ENCODE data around the gene NAALADL2.

Gene NAALADL2

DNA sequence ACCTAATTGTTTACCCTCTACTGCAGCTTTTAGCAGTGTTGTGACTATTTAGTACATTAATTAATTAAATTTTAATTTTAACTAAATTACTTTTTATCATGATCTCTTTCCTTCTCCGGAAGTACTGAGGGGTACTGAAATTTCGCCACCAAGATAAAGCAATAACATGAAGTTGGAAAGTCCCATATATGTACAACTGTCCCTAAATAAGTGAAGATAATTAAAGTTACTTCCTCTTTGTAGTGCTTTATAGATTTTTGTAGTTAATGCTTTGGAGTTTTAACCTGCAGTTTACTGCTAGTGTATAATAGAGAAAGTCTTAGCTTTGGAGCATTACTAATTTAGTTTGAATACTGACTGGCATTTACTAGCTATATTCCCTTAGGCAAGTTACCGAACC is 325.3 kb downstream of the NAALADL2 start:
- Histone ChIP-seq H3K36me3 (ENCODE audit: control insufficient read depth, insufficient read depth, low read length) (no peaks in the 10 kb centered on the region), H3K4me3 (ENCODE audit: insufficient read depth, low read depth, low read length) (no peak overlapping the region), H3K4me1 (ENCODE audit: control insufficient read depth, insufficient read depth, low read length) (no peaks in the 10 kb centered on the region), H3K27ac (ENCODE audit: insufficient read depth, low read depth, low read length, poor library complexity, severe bottlenecking) (no peak overlapping the region), H3K27me3 (ENCODE audit: control insufficient read depth, insufficient read depth, low read length, poor library complexity, severe bottlenecking) (no peaks in the 10 kb centered on the region), H3K9me3 (ENCODE audit: control insufficient read depth, low read length) (no peaks in the 10 kb centered on the region)
- WGBS, 2 experiments: 88 to 98% methylated on average over 1 to 2 of the region's 3 CpGs

- Histone ChIP-seq H3K27me3 (ENCODE audit: control insufficient read depth, insufficient read depth, low read length, poor library complexity, severe bottlenecking) (no peaks in the 10 kb centered on the region), H3K4me1 (ENCODE audit: control insufficient read depth, insufficient read depth, low read length) (no peaks in the 10 kb centered on the region), H3K4me3 (ENCODE audit: insufficient read depth, low read depth, low read length) (no peak overlapping the region), H3K27ac (ENCODE audit: insufficient read depth, low read depth, low read length, poor library complexity, severe bottlenecking) (no peak overlapping the region), H3K36me3 (ENCODE audit: control insufficient read depth, insufficient read depth, low read length) (no peaks in the 10 kb centered on the region), H3K9me3 (ENCODE audit: control insufficient read depth, low read length) (no peaks in the 10 kb centered on the region)
- WGBS, 2 experiments: 100% methylated on average over 1 of the region's 1 CpG
Measured at GRCh38 chr3:175185903-175186302, 326.8 kb downstream of the NAALADL2 start.

- WGBS, 2 experiments: 92 to 96% methylated on average over 1 to 2 of the region's 3 CpGs
Measured at GRCh38 chr3:175186511-175186910, 327.4 kb downstream of the NAALADL2 start.

DNA sequence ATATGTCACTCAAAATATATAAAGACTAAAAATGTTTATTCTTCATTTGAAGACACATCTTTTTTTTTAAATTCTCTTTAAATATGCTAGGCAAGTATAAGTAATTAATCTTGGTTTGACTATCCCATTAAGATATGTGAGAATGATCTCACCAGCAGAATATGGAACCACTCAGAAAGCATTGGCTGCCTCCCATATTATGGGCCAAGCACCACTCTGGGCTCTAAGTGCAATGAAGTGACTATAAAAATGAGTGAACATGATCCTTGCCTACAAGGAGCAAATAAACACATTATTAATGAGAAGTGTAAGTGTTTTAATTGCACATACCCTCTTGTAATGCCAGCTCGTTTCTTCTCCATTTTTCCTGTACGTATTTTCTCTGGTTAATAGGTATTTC is 328.5 kb downstream of the NAALADL2 start:
- Histone ChIP-seq H3K4me1 (ENCODE audit: control insufficient read depth, insufficient read depth, low read length) (no peaks in the 10 kb centered on the region), H3K27ac (ENCODE audit: insufficient read depth, low read depth, low read length, poor library complexity, severe bottlenecking) (no peak overlapping the region), H3K36me3 (ENCODE audit: control insufficient read depth, insufficient read depth, low read length) (no peaks in the 10 kb centered on the region), H3K9me3 (ENCODE audit: control insufficient read depth, low read length) (no peaks in the 10 kb centered on the region), H3K4me3 (ENCODE audit: insufficient read depth, low read depth, low read length) (no peak overlapping the region), H3K27me3 (ENCODE audit: control insufficient read depth, insufficient read depth, low read length, poor library complexity, severe bottlenecking) (no peaks in the 10 kb centered on the region)
- WGBS, 2 experiments: 95 to 96% methylated on average over 2 of the region's 2 CpGs

More at GRCh38 chr3:175186511-175186910, 327.4 kb downstream of the NAALADL2 start:
- H3K9me3 ChIP-seq (ENCODE audit: control insufficient read depth, low read length): no peaks in the 10 kb centered on the region
- no peak overlapping the region for H3K4me3 ChIP-seq (ENCODE audit: insufficient read depth, low read depth, low read length)
- no peaks in the 10 kb centered on the region for H3K4me1 ChIP-seq (ENCODE audit: control insufficient read depth, insufficient read depth, low read length)
- H3K27me3 ChIP-seq (ENCODE audit: control insufficient read depth, insufficient read depth, low read length, poor library complexity, severe bottlenecking): no peaks in the 10 kb centered on the region
- no peaks in the 10 kb centered on the region for H3K36me3 ChIP-seq (ENCODE audit: control insufficient read depth, insufficient read depth, low read length)
- H3K27ac ChIP-seq (ENCODE audit: insufficient read depth, low read depth, low read length, poor library complexity, severe bottlenecking): no peak overlapping the region

GRCh38 chr3:175192536-175192935 is 333.4 kb downstream of the NAALADL2 start:
- Histone ChIP-seq H3K4me1 (ENCODE audit: control insufficient read depth, insufficient read depth, low read length) (no peaks in the 10 kb centered on the region), H3K4me3 (ENCODE audit: insufficient read depth, low read depth, low read length) (no peak overlapping the region), H3K27me3 (ENCODE audit: control insufficient read depth, insufficient read depth, low read length, poor library complexity, severe bottlenecking) (no peaks in the 10 kb centered on the region), H3K9me3 (ENCODE audit: control insufficient read depth, low read length) (no peaks in the 10 kb centered on the region), H3K27ac (ENCODE audit: insufficient read depth, low read depth, low read length, poor library complexity, severe bottlenecking) (no peak overlapping the region), H3K36me3 (ENCODE audit: control insufficient read depth, insufficient read depth, low read length) (no peaks in the 10 kb centered on the region)
- WGBS, 2 experiments: 90% methylated on average over 3 of the region's 3 CpGs; no CpG with 5 or more reads in 1 of the 2 experiments

DNA sequence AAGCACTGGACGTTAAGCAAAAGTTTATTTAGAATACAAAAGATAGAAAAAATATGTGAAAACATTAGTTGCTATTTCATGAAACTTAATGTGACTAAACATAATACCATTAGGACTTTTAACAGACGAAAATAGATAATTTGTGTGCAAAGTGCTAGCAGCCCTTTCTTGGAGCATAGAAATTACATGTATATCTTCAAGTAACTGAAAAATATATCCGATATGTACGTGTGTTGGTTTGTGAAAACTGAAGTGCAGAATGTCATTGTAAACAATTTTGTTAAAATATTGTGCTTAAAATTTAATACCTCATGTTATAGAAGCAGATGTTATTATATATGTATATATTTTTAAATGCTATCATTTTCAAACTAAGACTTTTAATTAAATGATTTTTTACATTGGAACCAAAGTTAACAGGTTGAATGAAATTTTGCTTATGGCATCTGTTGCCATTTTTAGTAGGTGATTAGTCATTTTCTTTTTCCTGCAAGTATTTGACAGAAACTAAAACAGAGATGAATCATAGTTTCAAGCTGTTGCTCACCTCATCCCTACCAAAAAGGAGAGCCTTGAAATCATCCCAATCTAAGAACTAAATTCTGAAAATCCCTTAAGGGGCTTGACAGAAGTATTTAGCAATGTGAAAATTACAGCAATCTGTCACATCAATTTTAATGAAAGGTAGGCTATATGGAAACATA is 334.8 kb downstream of the NAALADL2 start:
- H3K36me3 ChIP-seq (ENCODE audit: control insufficient read depth, insufficient read depth, low read length): no peaks in the 10 kb centered on the region
- H3K27me3 ChIP-seq (ENCODE audit: control insufficient read depth, insufficient read depth, low read length, poor library complexity, severe bottlenecking): no peaks in the 10 kb centered on the region
- no peak overlapping the region for H3K4me3 ChIP-seq (ENCODE audit: insufficient read depth, low read depth, low read length)
- H3K9me3 ChIP-seq (ENCODE audit: control insufficient read depth, low read length): no peaks in the 10 kb centered on the region
- WGBS, 2 experiments: 73 to 100% methylated on average over 1 to 2 of the region's 4 CpGs
- H3K27ac ChIP-seq (ENCODE audit: insufficient read depth, low read depth, low read length, poor library complexity, severe bottlenecking): no peak overlapping the region
- H3K4me1 ChIP-seq (ENCODE audit: control insufficient read depth, insufficient read depth, low read length): no peaks in the 10 kb centered on the region

- H3K4me3 ChIP-seq (ENCODE audit: insufficient read depth, low read depth, low read length): no peak overlapping the region
- no peaks in the 10 kb centered on the region for H3K36me3 ChIP-seq (ENCODE audit: control insufficient read depth, insufficient read depth, low read length)
- 95 to 96% methylated on average over 6 of the region's 7 CpGs for WGBS, 2 experiments
- H3K9me3 ChIP-seq (ENCODE audit: control insufficient read depth, low read length): no peaks in the 10 kb centered on the region
- H3K27me3 ChIP-seq (ENCODE audit: control insufficient read depth, insufficient read depth, low read length, poor library complexity, severe bottlenecking): no peaks in the 10 kb centered on the region
- no peak overlapping the region for H3K27ac ChIP-seq (ENCODE audit: insufficient read depth, low read depth, low read length, poor library complexity, severe bottlenecking)
- H3K4me1 ChIP-seq (ENCODE audit: control insufficient read depth, insufficient read depth, low read length): no peaks in the 10 kb centered on the region
Measured at GRCh38 chr3:175198991-175199783, 340.1 kb downstream of the NAALADL2 start.

- no peaks in the 10 kb centered on the region for H3K9me3 ChIP-seq (ENCODE audit: control insufficient read depth, low read length)
- H3K36me3 ChIP-seq (ENCODE audit: control insufficient read depth, insufficient read depth, low read length): no peaks in the 10 kb centered on the region
- H3K27me3 ChIP-seq (ENCODE audit: control insufficient read depth, insufficient read depth, low read length, poor library complexity, severe bottlenecking): no peaks in the 10 kb centered on the region
- 95 to 97% methylated on average over 1 of the region's 1 CpG for WGBS, 2 experiments
- no peak overlapping the region for H3K4me3 ChIP-seq (ENCODE audit: insufficient read depth, low read depth, low read length)
- H3K4me1 ChIP-seq (ENCODE audit: control insufficient read depth, insufficient read depth, low read length): no peaks in the 10 kb centered on the region
- H3K27ac ChIP-seq (ENCODE audit: insufficient read depth, low read depth, low read length, poor library complexity, severe bottlenecking): no peak overlapping the region
Measured at GRCh38 chr3:175199961-175200360, 340.8 kb downstream of the NAALADL2 start.

DNA sequence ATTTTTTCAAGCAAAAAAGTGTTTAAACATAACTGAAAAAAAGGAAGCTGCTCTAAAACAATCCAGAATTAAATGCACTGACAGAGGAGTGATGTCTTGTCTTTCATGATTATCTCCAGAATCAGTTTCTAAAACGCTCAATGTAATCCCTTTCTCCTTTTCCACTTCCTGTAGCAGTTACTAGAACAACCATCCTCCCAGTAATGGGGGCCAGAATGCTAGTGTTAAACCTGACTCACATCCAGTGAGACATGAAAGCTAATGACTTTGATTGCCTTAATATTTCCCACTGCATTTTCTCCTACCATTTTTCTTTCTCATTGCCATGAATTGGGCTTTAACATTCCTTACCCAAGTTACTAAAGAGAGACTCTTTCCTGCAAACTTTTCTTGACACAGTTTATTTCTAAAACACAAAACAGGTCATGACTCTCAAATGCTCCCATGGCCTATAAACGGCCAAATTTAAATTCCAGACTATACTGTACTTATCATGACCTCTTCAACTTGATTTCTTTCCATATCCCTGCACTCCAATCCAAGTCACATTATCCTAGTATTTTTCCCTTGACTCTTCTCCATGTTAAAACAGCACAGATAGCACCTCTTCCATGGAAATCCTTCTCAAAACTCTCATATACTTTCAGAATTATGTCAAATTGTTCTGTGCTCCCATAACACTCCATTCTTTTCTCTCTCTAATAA is 341.4 kb downstream of the NAALADL2 start:
- H3K4me1 ChIP-seq (ENCODE audit: control insufficient read depth, insufficient read depth, low read length): no peaks in the 10 kb centered on the region
- no peak overlapping the region for H3K4me3 ChIP-seq (ENCODE audit: insufficient read depth, low read depth, low read length)
- 87 to 95% methylated on average over 2 of the region's 2 CpGs for WGBS, 2 experiments
- H3K27me3 ChIP-seq (ENCODE audit: control insufficient read depth, insufficient read depth, low read length, poor library complexity, severe bottlenecking): no peaks in the 10 kb centered on the region
- no peaks in the 10 kb centered on the region for H3K9me3 ChIP-seq (ENCODE audit: control insufficient read depth, low read length)
- H3K27ac ChIP-seq (ENCODE audit: insufficient read depth, low read depth, low read length, poor library complexity, severe bottlenecking): no peak overlapping the region
- H3K36me3 ChIP-seq (ENCODE audit: control insufficient read depth, insufficient read depth, low read length): no peaks in the 10 kb centered on the region

DNA sequence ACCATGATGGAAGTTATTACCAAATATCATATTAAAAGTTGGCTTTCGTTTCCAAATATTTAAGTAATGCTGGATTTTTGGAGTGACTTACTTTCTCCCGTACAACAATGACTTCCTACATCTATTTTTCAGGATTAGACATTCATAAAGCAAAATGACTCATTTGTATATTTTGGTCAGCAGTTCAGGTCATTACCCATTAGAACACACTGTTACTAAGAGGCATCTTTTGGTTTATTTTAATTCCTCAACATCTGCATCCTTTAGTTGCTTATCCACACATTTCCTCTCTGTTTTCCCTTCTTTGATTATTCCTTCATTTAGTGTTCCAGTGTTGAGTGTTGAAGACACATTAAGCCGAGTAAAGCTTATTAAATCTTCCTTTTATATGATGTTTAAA is 348.2 kb downstream of the NAALADL2 start:
- Histone ChIP-seq H3K4me3 (ENCODE audit: insufficient read depth, low read depth, low read length) (no peak overlapping the region), H3K9me3 (ENCODE audit: control insufficient read depth, low read length) (no peaks in the 10 kb centered on the region), H3K27me3 (ENCODE audit: control insufficient read depth, insufficient read depth, low read length, poor library complexity, severe bottlenecking) (no peaks in the 10 kb centered on the region), H3K27ac (ENCODE audit: insufficient read depth, low read depth, low read length, poor library complexity, severe bottlenecking) (no peak overlapping the region), H3K4me1 (ENCODE audit: control insufficient read depth, insufficient read depth, low read length) (no peaks in the 10 kb centered on the region), H3K36me3 (ENCODE audit: control insufficient read depth, insufficient read depth, low read length) (no peaks in the 10 kb centered on the region)
- WGBS, 2 experiments: 89 to 100% methylated on average over 1 to 2 of the region's 3 CpGs
